OCI-LY7 (cell line): ENCODE data around the gene PXDN. TPM values are rescaled to one million over a fixed set of nuclear protein-coding genes. Genes with fewer than 3 reads are reported as not detected.

ENCODE experiments used
- BruUV-seq: library from RNA; stranded (reverse); fragments of 400-500 nt; replicated peaks from 2 replicates; lab custom pipeline; 2021; lab: Mats Ljungman, UMichigan
- CTCF ChIA-PET: fragments of 300-600 bp; sonication (Branson Sonifier 250); formaldehyde crosslinking; loops from one replicate; lab custom pipeline; 2022; ENCODE audit warnings: antibody characterized with exemption; ENCODE audit not compliant: unreplicated experiment; lab: Charles Lee
- POLR2A ChIA-PET: fragments of 300-600 bp; sonication (Branson Sonifier 250); formaldehyde crosslinking; loops from one replicate; lab custom pipeline; 2022; ENCODE audit warnings: antibody characterized with exemption; lab: Charles Lee
- DNase-seq: peaks from one replicate; pipeline ENCODE4 v3.0.0-alpha.2; 2015; ENCODE audit warnings: low spot score
- H2AFZ ChIP-seq: fragments of 200-600 bp; sonication (generic), shearing (Covaris generic); 2 replicates; pipeline ENCODE4 v1.6.1; 2014; ENCODE audit warnings: mild to moderate bottlenecking, antibody characterized with exemption, low read length, moderate library complexity
- H3K27ac ChIP-seq: fragments of 200-600 bp; sonication (generic); 2 replicates; pipeline ENCODE4 v1.5.1; 2014; ENCODE audit warnings: mixed run types, low read depth, mild to moderate bottlenecking, moderate library complexity, low read length, inconsistent platforms; ENCODE audit not compliant: poor library complexity, severe bottlenecking
- H3K36me3 ChIP-seq: fragments of 200-600 bp; sonication (generic); 2 replicates; pipeline ENCODE4 v1.6.1; 2014; ENCODE audit warnings: mild to moderate bottlenecking, antibody characterized with exemption, low read length, moderate library complexity, mixed read lengths; ENCODE audit not compliant: insufficient read depth
- H3K4me1 ChIP-seq: fragments of 200-600 bp; sonication (generic); 2 replicates; pipeline ENCODE4 v1.5.1; 2014; ENCODE audit warnings: mild to moderate bottlenecking, low read length; ENCODE audit not compliant: insufficient read depth, poor library complexity, severe bottlenecking
- H3K4me2 ChIP-seq: fragments of 200-600 bp; sonication (generic); 2 replicates; pipeline ENCODE4 v1.6.1; 2014; ENCODE audit warnings: mild to moderate bottlenecking, low read length
- H3K4me3 ChIP-seq: fragments of 200-600 bp; sonication (generic); 2 replicates; pipeline ENCODE4 v1.5.1; 2014; ENCODE audit warnings: mild to moderate bottlenecking, low read depth, low read length; ENCODE audit not compliant: poor library complexity, severe bottlenecking
- H3K79me2 ChIP-seq: fragments of 200-600 bp; sonication (generic); 2 replicates; pipeline ENCODE4 v1.6.1; 2016; ENCODE audit warnings: low read depth, mild to moderate bottlenecking, low read length, moderate library complexity, mixed read lengths; ENCODE audit not compliant: insufficient read depth
- H3K9me2 ChIP-seq: fragments of 200-600 bp; sonication (generic); 2 replicates; pipeline ENCODE4 v1.6.1; 2016; ENCODE audit warnings: mild to moderate bottlenecking, low read length, mixed read lengths; ENCODE audit not compliant: insufficient read depth
- H3K9me3 ChIP-seq: fragments of 200-600 bp; sonication (generic); 2 replicates; pipeline ENCODE4 v1.6.1; 2014; ENCODE audit warnings: mild to moderate bottlenecking, mixed run types, low read length, mixed read lengths
- H4K20me1 ChIP-seq: fragments of 200-600 bp; sonication (generic); 2 replicates; pipeline ENCODE4 v1.6.1; 2014; ENCODE audit warnings: mild to moderate bottlenecking, antibody characterized with exemption, low read length, moderate library complexity, mixed read lengths; ENCODE audit not compliant: insufficient read depth
- CTCF ChIP-seq: fragments of 200-600 bp; sonication (generic); conservative IDR thresholded peaks from 2 replicates; pipeline ENCODE4 v1.5.1; 2014; ENCODE audit warnings: mild to moderate bottlenecking, antibody characterized with exemption, low read length, moderate library complexity, mixed read lengths
- EZH2phosphoT487 ChIP-seq: fragments of 200-600 bp; sonication (generic); IDR thresholded peaks from 2 replicates; pipeline ENCODE4 v1.6.1; 2018; ENCODE audit warnings: low read depth, borderline replicate concordance, mild to moderate bottlenecking, mixed run types, antibody characterized with exemption, low read length, moderate library complexity, mixed read lengths
- intact Hi-C: fragments of 100-400 bp; cut with micrococcal nuclease; formaldehyde crosslinking; loops from one replicate; pipeline ENCODE4 v1.10.0; 2022; ENCODE audit not compliant: unreplicated experiment
- total RNA-seq, 2 experiments: library from RNA; depleted of rRNA in 1 of 2; stranded (reverse); fragments of >200 nt in 1 of 2; shearing (Covaris generic) in 1 of 2; gene quantifications; 2 replicates each; pipeline ENCODE4 v1.2.3, GENCODE V29; 2014 to 2022

PXDN gene
- total RNA-seq, 2 experiments from 2014 or later = not detected

GRCh38 chr2:1602278-1603010 lies 141.9 kb downstream of the PXDN start:
- no peaks in the 10 kb centered on the region for H3K4me1 ChIP-seq
- intact Hi-C loops = no loop called here
- POLR2A ChIA-PET = interaction anchor here (0.6 kb wide), 1 partner anchor 1409 kb away, joined by 4 read pairs; no protein-coding TSS in a partner anchor

GRCh38 chr2:1601471-1602277 lies 142.6 kb downstream of the PXDN start:
- no TSS peak for BruUV-seq
- H3K79me2 ChIP-seq = no peaks in the 10 kb centered on the region
- no peaks in the 10 kb centered on the region for H4K20me1 ChIP-seq
- ChIA-PET CTCF (interaction anchor here (0.5 to 1.1 kb wide), 2 partner anchors 9 to 1210 kb away, joined by 3 to 4 read pairs; no protein-coding TSS in a partner anchor), POLR2A (interaction anchor here (0.6 kb wide), 1 partner anchor 1082 kb away, joined by 7 read pairs; no protein-coding TSS in a partner anchor)
- H3K9me3 ChIP-seq = 0 out of 2 replicates have a peak, but pooled peaks cover under 1% of the 10 kb centered on the region
- no peak for TF ChIP-seq EZH2phosphoT487
- TF ChIP-seq CTCF = no peak
- H3K4me1 ChIP-seq = no peaks in the 10 kb centered on the region
- no peak overlapping the region for H2AFZ ChIP-seq
- no peak overlapping the region for H3K27ac ChIP-seq
- H3K4me3 ChIP-seq = no peak overlapping the region
- H3K4me2 ChIP-seq = no peak overlapping the region
- intact Hi-C loops = no loop called here
- H3K9me2 ChIP-seq = no peaks in the 10 kb centered on the region
- DNase-seq = no peak
- no peaks in the 10 kb centered on the region for H3K36me3 ChIP-seq

More at GRCh38 chr2:1602278-1603010, 141.9 kb downstream of the PXDN start:
- BruUV-seq = no TSS peak
- Histone ChIP-seq H4K20me1 (no peaks in the 10 kb centered on the region), H3K27ac (no peak overlapping the region), H3K9me3 (no peaks in the 10 kb centered on the region), H3K9me2 (no peaks in the 10 kb centered on the region), H3K4me3 (no peak overlapping the region), H3K79me2 (no peaks in the 10 kb centered on the region), H3K36me3 (no peaks in the 10 kb centered on the region), H3K4me2 (no peak overlapping the region), H2AFZ (no peak overlapping the region)
- no peak for DNase-seq
- CTCF ChIA-PET = interaction anchor here (0.5 kb wide), 1 partner anchor 1210 kb away, joined by 3 read pairs; no protein-coding TSS in a partner anchor
- no peak for TF ChIP-seq CTCF
- no peak for TF ChIP-seq EZH2phosphoT487
